Bone marrow (tissue), 2 donors: ENCODE data around the gene CRYBG1.
"Not testable (repeated sequence)": the region's sequence is repeated elsewhere in the genome, so short reads cannot be mapped to it uniquely, and the experiment has no call there.

Experiments
- DNase-seq, 2 donors: peaks; one replicate each; lab custom pipeline; 2025; lab: John Stamatoyannopoulos, UW

CRYBG1 gene

DNA sequence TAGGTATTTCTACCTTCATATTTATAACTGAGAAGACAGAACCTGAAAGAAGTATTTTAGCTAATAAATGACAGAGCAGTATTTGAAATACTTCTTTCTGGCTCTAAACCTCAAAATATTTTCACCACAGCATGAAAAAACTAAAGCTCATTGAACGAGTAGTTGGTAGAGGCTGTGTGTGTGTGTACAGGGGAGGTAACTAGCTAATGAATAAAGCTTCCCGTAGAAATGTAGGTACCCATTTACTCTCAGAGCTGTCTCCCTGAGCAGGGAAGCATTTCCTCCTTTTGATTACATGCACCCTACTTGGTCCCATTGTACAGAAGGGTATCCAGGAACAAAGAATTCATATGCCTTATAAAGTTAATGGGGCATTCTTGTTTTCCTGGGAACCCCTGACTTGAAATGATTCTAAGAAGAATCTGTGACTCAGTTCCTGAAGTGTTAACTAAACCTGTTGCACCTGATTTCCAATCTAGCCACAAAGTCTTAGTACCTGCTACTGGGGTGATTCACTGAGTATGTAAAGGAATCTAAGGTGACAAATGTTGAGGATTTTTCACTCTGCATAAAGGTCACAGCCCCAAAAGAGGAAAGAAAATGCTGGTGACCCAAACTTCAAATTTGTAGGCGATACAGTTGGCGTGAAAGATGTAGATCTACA, 12.5 kb downstream of the CRYBG1 start:
- no peak for DNase-seq

DNA sequence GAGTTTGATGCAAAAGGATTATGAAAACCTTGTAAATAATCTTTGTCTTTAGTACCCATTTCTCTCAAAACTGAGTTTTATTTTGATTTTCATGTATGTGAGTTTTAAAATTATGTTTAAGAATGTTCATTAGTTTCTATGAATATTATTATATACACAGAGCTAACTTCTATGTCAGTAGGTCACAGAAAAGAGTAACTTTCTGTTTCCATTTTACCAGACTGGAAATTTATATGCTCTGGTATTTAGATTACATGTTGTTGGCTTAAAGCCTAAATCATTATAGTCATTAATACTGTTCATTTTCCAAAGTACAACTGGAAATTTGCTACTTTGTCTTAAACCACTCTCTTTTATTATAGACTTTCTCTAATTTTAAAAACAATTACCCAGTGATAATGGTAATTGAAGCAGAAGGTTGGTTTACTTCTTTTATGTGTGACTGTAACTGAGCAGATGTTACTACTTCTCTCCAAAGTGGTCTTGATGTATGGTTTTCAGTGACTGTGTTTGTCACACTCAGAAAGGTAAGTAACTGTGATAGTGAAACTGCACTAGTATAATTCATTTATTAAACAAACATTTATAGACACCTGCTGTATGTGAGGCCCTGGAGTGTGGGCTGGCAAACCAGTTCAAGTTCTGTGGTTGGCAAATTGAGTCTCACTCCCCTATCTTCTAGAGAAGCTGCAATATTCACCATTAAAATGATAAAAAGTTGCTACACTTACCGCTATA, 13.2 kb downstream of the CRYBG1 start:
- no peak for DNase-seq

DNA sequence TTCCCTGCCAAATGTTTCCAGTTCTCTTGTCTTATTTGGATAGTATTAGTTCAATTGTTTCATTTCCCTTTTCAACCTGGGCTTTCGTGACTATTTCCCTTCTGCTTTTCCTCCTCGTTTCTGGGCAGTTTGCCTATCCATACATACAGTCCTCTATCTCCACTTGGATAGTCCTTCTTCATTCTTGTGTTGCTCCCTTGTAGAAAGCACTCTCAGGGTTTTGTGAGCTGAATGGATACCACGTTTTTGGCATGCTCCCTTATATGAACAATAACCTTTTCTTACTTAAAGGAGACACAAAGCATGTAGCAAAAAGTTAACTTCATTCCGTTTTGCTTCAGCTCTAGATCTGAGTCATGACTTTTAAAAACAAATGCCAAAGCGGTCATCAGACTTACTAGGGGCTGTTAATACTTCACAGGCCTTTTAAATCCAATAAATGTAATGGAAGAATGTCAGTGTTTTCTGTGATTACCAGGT, 16.6 kb downstream of the CRYBG1 start:
- no peak for DNase-seq

DNA sequence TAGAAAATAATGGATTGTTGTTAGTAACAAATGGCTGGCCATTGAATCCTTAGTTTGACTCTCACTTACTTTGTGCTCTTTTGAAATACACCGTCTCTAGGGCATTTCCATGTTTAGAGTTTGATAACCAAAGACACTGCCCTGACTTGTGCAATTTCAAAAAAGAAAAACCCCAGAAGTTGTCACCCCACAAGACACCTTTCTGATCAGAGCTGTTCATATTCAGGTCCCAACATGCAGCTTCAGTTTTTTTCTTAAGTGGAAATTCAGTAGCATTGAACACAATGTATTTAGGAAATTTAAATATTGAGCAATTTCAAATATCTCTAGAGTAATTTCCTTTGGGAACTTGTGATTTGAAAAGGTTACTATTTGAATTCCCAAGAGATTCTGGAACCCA, 19.4 kb downstream of the CRYBG1 start:
- no peak for DNase-seq

- no peak for DNase-seq
Observed at GRCh38 chr6:106380407-106380806, 19.9 kb downstream of the CRYBG1 start.

DNA sequence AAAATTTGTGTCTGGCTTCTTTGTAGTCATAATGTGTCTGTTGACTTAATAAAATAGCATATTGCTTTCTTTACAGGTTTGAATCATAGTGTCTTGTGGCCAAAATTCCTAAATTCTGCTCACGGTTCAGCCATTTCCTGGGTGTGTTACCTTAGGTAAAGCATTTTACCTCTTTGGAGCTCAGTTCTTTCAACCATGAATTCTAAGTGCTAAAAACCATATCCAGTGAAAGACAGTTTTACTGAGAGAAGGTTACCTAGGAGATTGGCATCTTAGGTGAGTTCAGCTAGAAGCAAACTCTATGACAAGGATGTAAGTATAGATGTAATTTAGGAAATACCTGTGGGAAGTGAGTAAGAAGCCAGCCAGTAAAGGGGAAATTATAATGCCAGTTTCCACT, 20.7 kb downstream of the CRYBG1 start:
- no peak for DNase-seq

DNA sequence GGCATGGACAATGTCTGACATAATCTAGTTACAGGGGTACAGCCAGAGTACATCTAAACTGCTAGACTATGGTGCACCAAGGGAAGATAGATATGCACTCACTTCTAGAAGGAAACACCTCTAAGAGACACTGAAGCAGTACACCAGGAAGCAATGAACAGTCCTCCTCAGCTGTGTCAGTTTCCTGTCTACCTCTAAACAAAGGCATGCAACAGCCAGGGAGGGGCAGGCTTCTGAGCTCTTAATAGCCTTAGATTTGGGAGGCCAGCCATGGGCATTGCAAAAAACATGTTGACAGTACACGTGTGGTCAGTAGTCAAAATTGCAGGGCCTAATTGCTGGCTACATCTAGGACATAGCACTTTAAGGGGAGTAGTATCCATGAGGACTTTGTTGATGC, 21.4 kb downstream of the CRYBG1 start:
- no peak for DNase-seq

- DNase-seq: no peak
Observed at GRCh38 chr6:106383573-106383972, 23.1 kb downstream of the CRYBG1 start.

- DNase-seq: no peak
Observed at GRCh38 chr6:106385530-106385929, 25.0 kb downstream of the CRYBG1 start.

GRCh38 chr6:106387875-106388274, 27.4 kb downstream of the CRYBG1 start:
- no peak for DNase-seq

DNA sequence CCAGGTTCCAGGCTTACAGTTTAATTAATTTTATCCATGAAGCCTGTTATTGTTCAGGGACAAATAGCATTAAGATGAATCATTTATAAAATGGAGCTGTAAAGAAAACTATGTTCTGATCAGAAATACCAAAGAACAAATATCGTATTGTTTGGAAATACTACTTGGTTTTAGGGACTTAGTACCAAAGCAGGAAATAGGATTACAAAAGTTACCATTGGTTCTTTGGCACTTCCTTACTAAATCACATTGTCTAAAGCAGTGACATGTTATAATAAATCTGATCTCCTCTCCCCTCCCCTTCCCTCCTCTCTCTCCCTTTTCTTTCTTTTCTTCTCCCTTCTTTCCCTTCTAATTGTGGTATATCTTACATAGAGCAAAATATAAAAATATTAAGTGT, 29.6 kb downstream of the CRYBG1 start:
- no peak for DNase-seq

- DNase-seq: no peak
Observed at GRCh38 chr6:106396426-106397220, 36.1 kb downstream of the CRYBG1 start.

DNA sequence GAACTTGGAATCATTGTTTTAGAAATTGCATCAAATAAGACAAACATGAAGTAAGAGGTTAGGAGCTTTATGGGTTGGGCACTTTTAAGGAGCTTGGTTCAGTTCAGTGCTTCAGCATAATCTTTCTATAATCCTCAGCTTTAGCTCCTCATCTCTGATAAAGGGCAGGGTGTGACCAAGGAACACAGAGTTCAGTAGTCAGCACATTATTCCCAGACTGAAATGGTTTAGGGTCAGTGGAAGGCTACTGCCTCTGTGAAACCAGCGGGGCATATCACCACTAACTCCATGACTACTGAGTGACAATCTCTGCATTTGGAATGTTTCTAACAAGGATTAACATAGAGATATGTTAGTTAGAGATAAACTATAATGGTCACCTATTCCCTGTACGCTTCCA, 36.9 kb downstream of the CRYBG1 start:
- no peak for DNase-seq

GRCh38 chr6:106398621-106399020, 38.1 kb downstream of the CRYBG1 start:
- DNase-seq: no peak

DNA sequence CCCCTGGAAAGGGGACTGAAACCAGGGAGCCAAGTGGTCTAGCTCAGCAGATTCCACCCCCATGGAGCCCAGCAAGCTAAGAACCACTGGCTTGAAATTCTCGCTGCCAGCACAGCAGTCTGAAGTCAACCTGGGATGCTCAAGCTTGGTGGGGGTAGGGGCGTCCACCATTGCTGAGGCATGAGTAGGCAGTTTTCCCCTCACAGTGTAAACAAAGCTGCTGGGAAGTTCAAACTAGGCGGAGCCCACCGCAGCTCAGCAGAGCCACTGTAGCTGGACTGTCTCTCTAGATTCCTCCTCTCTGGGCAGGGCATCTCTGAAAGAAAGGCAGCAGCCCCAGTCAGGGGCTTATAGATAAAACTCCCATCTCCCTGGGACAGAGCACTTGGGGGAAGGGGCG, 44.5 kb downstream of the CRYBG1 start:
- DNase-seq: not testable (repeated sequence)

GRCh38 chr6:106411056-106411455, 50.5 kb downstream of the CRYBG1 start:
- no peak for DNase-seq

- no peak for DNase-seq
Observed at GRCh38 chr6:106411643-106412200, 51.2 kb downstream of the CRYBG1 start.

- no peak for DNase-seq
Observed at GRCh38 chr6:106413016-106413415, 52.5 kb downstream of the CRYBG1 start.

DNA sequence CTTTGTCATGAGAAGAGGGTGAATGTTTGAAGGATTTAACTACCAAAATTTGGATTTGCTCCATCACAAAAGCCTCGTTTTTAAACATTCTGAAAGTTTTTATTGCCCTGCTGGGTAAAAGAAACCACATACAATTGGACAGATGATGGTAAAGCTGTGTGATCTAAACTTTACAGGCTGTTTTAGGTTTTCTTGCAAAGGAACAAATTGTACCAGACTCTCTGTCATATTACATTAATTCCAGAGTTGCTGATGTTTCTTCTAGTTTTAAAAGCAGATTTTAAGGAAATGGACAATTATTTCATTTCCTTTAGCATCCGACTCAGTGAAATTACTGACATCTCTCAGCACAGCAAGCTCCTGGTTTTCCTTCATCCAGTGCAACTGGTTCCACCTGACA, 53.2 kb downstream of the CRYBG1 start:
- DNase-seq: no peak

- DNase-seq: no peak
Observed at GRCh38 chr6:106415921-106416320, 55.4 kb downstream of the CRYBG1 start.

- DNase-seq: no peak
Observed at GRCh38 chr6:106417572-106418147, 57.1 kb downstream of the CRYBG1 start.
